ENCODE data around the gene CFAP52.
"Not testable (repeated sequence)": the region's sequence is repeated elsewhere in the genome, so short reads cannot be mapped to it uniquely, and the experiment has no call there.

CFAP52 gene

GRCh38 chr17:9645851-9646545 is 69.6 kb downstream of the CFAP52 start:
- DNase-seq (ENCODE audit: low read depth), result no peak

- DNase-seq (ENCODE audit: low read depth), result no peak
Observed at GRCh38 chr17:9646546-9646885, 70.1 kb downstream of the CFAP52 start.

- no peak for DNase-seq (ENCODE audit: low read depth)
Observed at GRCh38 chr17:9647014-9647413, 70.6 kb downstream of the CFAP52 start.

GRCh38 chr17:9648521-9649110 is 72.2 kb downstream of the CFAP52 start:
- DNase-seq (ENCODE audit: low read depth), result no peak

- peak; percentile 53 for DNase-seq (ENCODE audit: low read depth)
Observed at GRCh38 chr17:9658593-9659211, 82.3 kb downstream of the CFAP52 start.

- DNase-seq (ENCODE audit: low read depth), result no peak
Observed at GRCh38 chr17:9661027-9661426, 84.6 kb downstream of the CFAP52 start.

GRCh38 chr17:9663511-9663910 is 87.1 kb downstream of the CFAP52 start:
- DNase-seq (ENCODE audit: low read depth), result not testable (repeated sequence)

- DNase-seq (ENCODE audit: low read depth), result no peak
Observed at GRCh38 chr17:9666461-9667050, 90.1 kb downstream of the CFAP52 start.

GRCh38 chr17:9668517-9668916 is 92.1 kb downstream of the CFAP52 start:
- DNase-seq (ENCODE audit: low read depth), result no peak

GRCh38 chr17:9669551-9670008 is 93.1 kb downstream of the CFAP52 start:
- no peak for DNase-seq (ENCODE audit: low read depth)

GRCh38 chr17:9670596-9670995 is 94.2 kb downstream of the CFAP52 start:
- no peak for DNase-seq (ENCODE audit: low read depth)

GRCh38 chr17:9671559-9671958 is 95.1 kb downstream of the CFAP52 start:
- DNase-seq (ENCODE audit: low read depth), result no peak

- DNase-seq (ENCODE audit: low read depth), result no peak
Observed at GRCh38 chr17:9672266-9672665, 95.8 kb downstream of the CFAP52 start.

GRCh38 chr17:9672691-9673090 is 96.2 kb downstream of the CFAP52 start:
- no peak for DNase-seq (ENCODE audit: low read depth)

- DNase-seq (ENCODE audit: low read depth), result no peak
Observed at GRCh38 chr17:9676084-9676483, 99.6 kb downstream of the CFAP52 start.

GRCh38 chr17:9676820-9677310 is 100.4 kb downstream of the CFAP52 start:
- DNase-seq (ENCODE audit: low read depth), result peak; percentile 77

GRCh38 chr17:9677411-9677810 is 101.0 kb downstream of the CFAP52 start:
- DNase-seq (ENCODE audit: low read depth), result no peak

- no peak for DNase-seq (ENCODE audit: low read depth)
Observed at GRCh38 chr17:9677896-9678295, 101.5 kb downstream of the CFAP52 start.

GRCh38 chr17:9684955-9685621 is 108.6 kb downstream of the CFAP52 start:
- DNase-seq (ENCODE audit: low read depth), result no peak

All from HS-5 (cell line).